Panc1 (cell line): ENCODE measurements around the gene FANCB.

Experiments used
- SIN3A ChIP-seq: IDR thresholded peaks from 2 replicates; pipeline ENCODE4 v1.6.1; 2012; ENCODE audit warnings: low read depth, mild to moderate bottlenecking, low read length, moderate library complexity, borderline replicate concordance; ENCODE audit not compliant: insufficient read depth
- TF ChIP-seq, protein P1 (sequence below): fragments of 450-650 bp; IDR thresholded peaks from 2 replicates; pipeline ENCODE4 v1.5.1; 2017; ENCODE audit warnings: mild to moderate bottlenecking
- TF ChIP-seq, protein P2 (sequence below), 2 experiments: IDR thresholded peaks; 2 replicates each; pipeline ENCODE4 v1.6.1; 2011 to 2012; ENCODE audit warnings: low read depth in 2 of 2, control low read depth in 1 of 2, low read length in 1 of 2, mild to moderate bottlenecking in 1 of 2, moderate library complexity in 1 of 2; ENCODE audit not compliant: insufficient read depth in 1 of 2

GRCh38 chrX:14802943-14803710 is 69.7 kb downstream of the FANCB start:
- TF ChIP-seq, protein P1, sequence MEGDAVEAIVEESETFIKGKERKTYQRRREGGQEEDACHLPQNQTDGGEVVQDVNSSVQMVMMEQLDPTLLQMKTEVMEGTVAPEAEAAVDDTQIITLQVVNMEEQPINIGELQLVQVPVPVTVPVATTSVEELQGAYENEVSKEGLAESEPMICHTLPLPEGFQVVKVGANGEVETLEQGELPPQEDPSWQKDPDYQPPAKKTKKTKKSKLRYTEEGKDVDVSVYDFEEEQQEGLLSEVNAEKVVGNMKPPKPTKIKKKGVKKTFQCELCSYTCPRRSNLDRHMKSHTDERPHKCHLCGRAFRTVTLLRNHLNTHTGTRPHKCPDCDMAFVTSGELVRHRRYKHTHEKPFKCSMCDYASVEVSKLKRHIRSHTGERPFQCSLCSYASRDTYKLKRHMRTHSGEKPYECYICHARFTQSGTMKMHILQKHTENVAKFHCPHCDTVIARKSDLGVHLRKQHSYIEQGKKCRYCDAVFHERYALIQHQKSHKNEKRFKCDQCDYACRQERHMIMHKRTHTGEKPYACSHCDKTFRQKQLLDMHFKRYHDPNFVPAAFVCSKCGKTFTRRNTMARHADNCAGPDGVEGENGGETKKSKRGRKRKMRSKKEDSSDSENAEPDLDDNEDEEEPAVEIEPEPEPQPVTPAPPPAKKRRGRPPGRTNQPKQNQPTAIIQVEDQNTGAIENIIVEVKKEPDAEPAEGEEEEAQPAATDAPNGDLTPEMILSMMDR = no peak
- TF ChIP-seq, protein P2, sequence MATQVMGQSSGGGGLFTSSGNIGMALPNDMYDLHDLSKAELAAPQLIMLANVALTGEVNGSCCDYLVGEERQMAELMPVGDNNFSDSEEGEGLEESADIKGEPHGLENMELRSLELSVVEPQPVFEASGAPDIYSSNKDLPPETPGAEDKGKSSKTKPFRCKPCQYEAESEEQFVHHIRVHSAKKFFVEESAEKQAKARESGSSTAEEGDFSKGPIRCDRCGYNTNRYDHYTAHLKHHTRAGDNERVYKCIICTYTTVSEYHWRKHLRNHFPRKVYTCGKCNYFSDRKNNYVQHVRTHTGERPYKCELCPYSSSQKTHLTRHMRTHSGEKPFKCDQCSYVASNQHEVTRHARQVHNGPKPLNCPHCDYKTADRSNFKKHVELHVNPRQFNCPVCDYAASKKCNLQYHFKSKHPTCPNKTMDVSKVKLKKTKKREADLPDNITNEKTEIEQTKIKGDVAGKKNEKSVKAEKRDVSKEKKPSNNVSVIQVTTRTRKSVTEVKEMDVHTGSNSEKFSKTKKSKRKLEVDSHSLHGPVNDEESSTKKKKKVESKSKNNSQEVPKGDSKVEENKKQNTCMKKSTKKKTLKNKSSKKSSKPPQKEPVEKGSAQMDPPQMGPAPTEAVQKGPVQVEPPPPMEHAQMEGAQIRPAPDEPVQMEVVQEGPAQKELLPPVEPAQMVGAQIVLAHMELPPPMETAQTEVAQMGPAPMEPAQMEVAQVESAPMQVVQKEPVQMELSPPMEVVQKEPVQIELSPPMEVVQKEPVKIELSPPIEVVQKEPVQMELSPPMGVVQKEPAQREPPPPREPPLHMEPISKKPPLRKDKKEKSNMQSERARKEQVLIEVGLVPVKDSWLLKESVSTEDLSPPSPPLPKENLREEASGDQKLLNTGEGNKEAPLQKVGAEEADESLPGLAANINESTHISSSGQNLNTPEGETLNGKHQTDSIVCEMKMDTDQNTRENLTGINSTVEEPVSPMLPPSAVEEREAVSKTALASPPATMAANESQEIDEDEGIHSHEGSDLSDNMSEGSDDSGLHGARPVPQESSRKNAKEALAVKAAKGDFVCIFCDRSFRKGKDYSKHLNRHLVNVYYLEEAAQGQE (IDR thresholded peaks at IDR 0.05; ENCODE audit: insufficient read depth in 1 of 2, low read depth in 2 of 2, low read length in 1 of 2) = no peak
- TF ChIP-seq SIN3A = no peak
